ENCODE data around the gene CSNK2B. TPM values are rescaled to one million over a fixed set of nuclear protein-coding genes. Genes with fewer than 3 reads are reported as not detected.

The CSNK2B gene
- total RNA-seq, 1 experiment from 2014 or later: 219 TPM

DNA sequence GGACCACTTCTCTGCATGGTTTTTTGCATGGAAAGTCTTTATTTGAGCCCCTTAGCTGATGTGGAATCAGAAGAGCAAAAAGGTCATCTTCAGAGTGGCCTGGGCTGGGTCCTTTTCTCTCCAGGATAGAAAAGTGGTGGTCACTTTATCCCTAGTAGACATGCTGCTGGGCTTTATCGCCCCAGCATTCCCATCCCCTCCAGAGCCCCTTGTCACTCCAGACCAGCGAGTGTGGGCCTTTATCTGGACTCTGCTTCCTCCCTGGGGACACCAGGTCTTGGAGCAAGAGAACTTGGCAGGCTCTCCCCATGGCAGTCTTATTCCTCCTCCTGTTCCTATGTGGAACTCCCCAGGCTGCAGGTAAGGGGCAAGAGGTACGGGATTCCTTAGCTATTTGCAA lies 40.7 kb downstream of the CSNK2B start, which contains the start of gene LY6G6F:
Gene LY6G6F (plus strand): TSS at position 268 of the 400 bp plus-strand sequence. CDS start 41 bp downstream, at position 309.
- in situ Hi-C loops (cut with HindIII; ENCODE audit: low pct_unique_long_range_greater_than_20kb, low sequenced_read_pairs) (no loop called here), intact Hi-C loops (cut with micrococcal nuclease; ENCODE audit: unreplicated experiment) (no loop called here)
- Histone ChIP-seq H3K27ac (ENCODE audit: low read length) (no peak within 1 kb of the TSS), H3K36me3 (ENCODE audit: control insufficient read depth, insufficient read depth, low read length) (peaks cover 2% of the 10 kb centered on the region; the same call in 1 of the 2 replicates), H3K4me1 (ENCODE audit: control insufficient read depth, insufficient read depth, low read length) (peaks cover 7% of the 10 kb centered on the region), H3K4me3 (ENCODE audit: low read depth in 2 of 2, low read length in 2 of 2) (no peak within 1 kb of the TSS), H3K9me3 (ENCODE audit: control insufficient read depth, insufficient read depth, low read depth, low read length) (no peaks in the 10 kb centered on the region), H3K27me3 (ENCODE audit: control insufficient read depth, insufficient read depth, low read length) (no peaks in the 10 kb centered on the region)
- DNase-seq (ENCODE audit: low read depth, low spot score): no peak
- TF ChIP-seq POLR2AphosphoS5 (IDR thresholded peaks at IDR 0.05; ENCODE audit: low read depth, low read length) (no peak), SIN3A (IDR thresholded peaks at IDR 0.05; ENCODE audit: borderline replicate concordance, insufficient read depth, low read depth, low read length) (no peak), REST (IDR thresholded peaks at IDR 0.05; ENCODE audit: insufficient read depth in 1 of 2, low read depth in 2 of 2, low read length in 1 of 2) (no peak), TCF7L2 (IDR thresholded peaks at IDR 0.05; ENCODE audit: low read depth, low read length) (no peak), CTCF (IDR thresholded peaks at IDR 0.05) (no peak)
- no TSS peak for BruUV-seq (replicated peaks)
- no peak for ATAC-seq
- CTCF ChIA-PET: no interaction called here
- POLR2A ChIA-PET: interaction anchor here (0.6 kb wide), 1 partner anchor 11 kb away, joined by 9 read pairs; no protein-coding TSS in a partner anchor

GRCh38 chr6:31707701-31708100 lies 41.8 kb downstream of the CSNK2B start:
- Histone ChIP-seq H3K9me3 (ENCODE audit: control insufficient read depth, insufficient read depth, low read depth, low read length) (no peaks in the 10 kb centered on the region), H3K36me3 (ENCODE audit: control insufficient read depth, insufficient read depth, low read length) (peaks cover 2% of the 10 kb centered on the region; the same call in 1 of the 2 replicates), H3K27ac (ENCODE audit: low read length) (no peak overlapping the region), H3K27me3 (ENCODE audit: control insufficient read depth, insufficient read depth, low read length) (no peaks in the 10 kb centered on the region), H3K4me3 (ENCODE audit: low read depth in 2 of 2, low read length in 2 of 2) (no peak overlapping the region), H3K4me1 (ENCODE audit: control insufficient read depth, insufficient read depth, low read length) (no peaks in the 10 kb centered on the region; the same call in 1 of the 2 replicates)
- ChIA-PET POLR2A (no interaction called here), CTCF (no interaction called here)
- BruUV-seq (replicated peaks): no TSS peak
- intact Hi-C loops (cut with micrococcal nuclease; ENCODE audit: unreplicated experiment) (no loop called here), in situ Hi-C loops (cut with HindIII; ENCODE audit: low pct_unique_long_range_greater_than_20kb, low sequenced_read_pairs) (no loop called here)
- DNase-seq (ENCODE audit: low read depth, low spot score) (no peak), ATAC-seq (no peak)
- TF ChIP-seq CTCF (IDR thresholded peaks at IDR 0.05): no peak
- TF ChIP-seq SIN3A (IDR thresholded peaks at IDR 0.05; ENCODE audit: borderline replicate concordance, insufficient read depth, low read depth, low read length): no peak
- TF ChIP-seq REST (IDR thresholded peaks at IDR 0.05; ENCODE audit: insufficient read depth in 1 of 2, low read depth in 2 of 2, low read length in 1 of 2): no peak
- TF ChIP-seq POLR2AphosphoS5 (IDR thresholded peaks at IDR 0.05; ENCODE audit: low read depth, low read length): no peak
- TF ChIP-seq TCF7L2 (IDR thresholded peaks at IDR 0.05; ENCODE audit: low read depth, low read length): no peak

Measured in Panc1 (cell line).